HEK293T (cell line): ENCODE measurements around the gene MPPED1.

ENCODE experiments used
- CTCF ChIA-PET: fragments of 350-600 bp; formaldehyde crosslinking; extraction: SDS; loops from one replicate; lab custom pipeline; 2021; ENCODE audit warnings: antibody characterized with exemption, inconsistent platforms; lab: Yijun Ruan, JAX
- POLR2A ChIA-PET: fragments of 350-600 bp; formaldehyde crosslinking; extraction: SDS; loops from one replicate; lab custom pipeline; 2020; ENCODE audit warnings: antibody characterized with exemption, inconsistent platforms; lab: Yijun Ruan, JAX
- DNase-seq: peaks from one replicate; pipeline ENCODE4 v3.0.0; 2012; ENCODE audit warnings: mixed read lengths; ENCODE audit errors: extremely low spot score
- ARNT ChIP-seq: fragments of 450-650 bp; IDR thresholded peaks from 2 replicates; pipeline ENCODE4 v1.6.1; 2017; ENCODE audit warnings: mild to moderate bottlenecking
- BHLHE40 ChIP-seq: fragments of 450-650 bp; IDR thresholded peaks from 2 replicates; pipeline ENCODE4 v1.6.1; 2016; ENCODE audit warnings: mild to moderate bottlenecking, moderate library complexity, borderline replicate concordance
- CTBP1 ChIP-seq: fragments of 450-650 bp; IDR thresholded peaks from 2 replicates; pipeline ENCODE4 v1.6.1; 2016; ENCODE audit warnings: borderline replicate concordance
- ELF4 ChIP-seq: fragments of 450-650 bp; IDR thresholded peaks from 2 replicates; pipeline ENCODE4 v1.6.1; 2017; ENCODE audit warnings: antibody characterized with exemption
- FOXA1 ChIP-seq: fragments of 450-650 bp; IDR thresholded peaks from 2 replicates; pipeline ENCODE4 v1.6.1; 2016; ENCODE audit warnings: mild to moderate bottlenecking
- FOXK2 ChIP-seq: fragments of 450-650 bp; IDR thresholded peaks from 2 replicates; pipeline ENCODE4 v1.6.1; 2016; ENCODE audit warnings: mild to moderate bottlenecking
- FOXM1 ChIP-seq: fragments of 450-650 bp; IDR thresholded peaks from 2 replicates; pipeline ENCODE4 v1.6.1; 2017; ENCODE audit warnings: mild to moderate bottlenecking, borderline replicate concordance
- HDGF ChIP-seq: fragments of 450-650 bp; IDR thresholded peaks from 2 replicates; pipeline ENCODE4 v1.6.1; 2017; ENCODE audit warnings: antibody characterized with exemption, borderline replicate concordance
- L3MBTL2 ChIP-seq: fragments of 450-650 bp; conservative IDR thresholded peaks from 2 replicates; pipeline ENCODE4 v1.6.1; 2016; ENCODE audit warnings: mild to moderate bottlenecking
- LEF1 ChIP-seq: fragments of 450-650 bp; IDR thresholded peaks from 2 replicates; pipeline ENCODE4 v1.6.1; 2017; ENCODE audit warnings: mild to moderate bottlenecking, borderline replicate concordance
- NFRKB ChIP-seq: fragments of 450-650 bp; IDR thresholded peaks from 2 replicates; pipeline ENCODE4 v1.6.1; 2016; ENCODE audit warnings: mild to moderate bottlenecking, moderate library complexity
- PKNOX1 ChIP-seq: fragments of 450-650 bp; IDR thresholded peaks from 2 replicates; pipeline ENCODE4 v1.6.1; 2016
- SP1 ChIP-seq: fragments of 450-650 bp; IDR thresholded peaks from 2 replicates; pipeline ENCODE4 v1.6.1; 2017
- SUZ12 ChIP-seq: fragments of 450-650 bp; IDR thresholded peaks from 2 replicates; pipeline ENCODE4 v1.6.1; 2016; ENCODE audit warnings: mild to moderate bottlenecking
- TARDBP ChIP-seq: fragments of 450-650 bp; IDR thresholded peaks from 2 replicates; pipeline ENCODE4 v1.6.1; 2016
- ZNF384 ChIP-seq: fragments of 450-650 bp; IDR thresholded peaks from 2 replicates; pipeline ENCODE4 v1.6.1; 2016

Gene MPPED1

GRCh38 chr22:43526117-43526655, 114.4 kb downstream of the MPPED1 start:
- CTCF ChIA-PET, result no interaction called here
- POLR2A ChIA-PET, result no interaction called here
- TF ChIP-seq FOXA1, result no peak
- no peak for TF ChIP-seq LEF1
- no peak for TF ChIP-seq HDGF
- TF ChIP-seq FOXK2, result no peak
- no peak for TF ChIP-seq TARDBP
- TF ChIP-seq ZNF384, result no peak
- no peak for TF ChIP-seq CTBP1
- no peak for TF ChIP-seq ARNT
- TF ChIP-seq NFRKB, result no peak
- no peak for TF ChIP-seq PKNOX1
- TF ChIP-seq SUZ12, result no peak
- no peak for TF ChIP-seq FOXM1
- TF ChIP-seq BHLHE40, result no peak
- TF ChIP-seq L3MBTL2, result no peak
- no peak for DNase-seq

DNA sequence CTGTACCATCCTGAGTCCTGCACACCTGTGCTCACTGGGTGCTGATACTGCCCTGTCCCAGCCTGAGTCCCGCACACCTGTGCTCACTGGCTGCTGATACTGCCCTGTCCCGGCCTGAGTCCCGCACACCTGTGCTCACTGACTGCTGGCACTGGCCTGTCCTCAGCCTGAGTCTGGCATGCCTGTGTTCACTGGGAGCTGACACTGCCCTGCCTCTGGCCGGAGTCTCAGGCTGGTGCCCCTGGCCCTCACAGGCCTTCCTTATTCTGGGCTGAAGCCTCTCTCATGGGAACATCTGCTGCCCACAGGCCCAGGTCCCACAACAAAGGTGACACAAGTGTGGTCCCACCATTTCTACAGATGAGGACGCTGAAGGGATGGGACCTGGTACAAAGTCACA, 115.1 kb downstream of the MPPED1 start:
- ChIA-PET POLR2A (no interaction called here), CTCF (no interaction called here)
- no peak for DNase-seq
- no peak for TF ChIP-seq SP1
- no peak for TF ChIP-seq FOXK2
- TF ChIP-seq FOXM1, result no peak
- no peak for TF ChIP-seq SUZ12
- TF ChIP-seq ZNF384, result no peak
- TF ChIP-seq FOXA1, result no peak
- TF ChIP-seq L3MBTL2, result no peak
- TF ChIP-seq ARNT, result no peak
- TF ChIP-seq NFRKB, result no peak
- no peak for TF ChIP-seq BHLHE40
- no peak for TF ChIP-seq HDGF
- no peak for TF ChIP-seq LEF1
- TF ChIP-seq PKNOX1, result no peak

DNA sequence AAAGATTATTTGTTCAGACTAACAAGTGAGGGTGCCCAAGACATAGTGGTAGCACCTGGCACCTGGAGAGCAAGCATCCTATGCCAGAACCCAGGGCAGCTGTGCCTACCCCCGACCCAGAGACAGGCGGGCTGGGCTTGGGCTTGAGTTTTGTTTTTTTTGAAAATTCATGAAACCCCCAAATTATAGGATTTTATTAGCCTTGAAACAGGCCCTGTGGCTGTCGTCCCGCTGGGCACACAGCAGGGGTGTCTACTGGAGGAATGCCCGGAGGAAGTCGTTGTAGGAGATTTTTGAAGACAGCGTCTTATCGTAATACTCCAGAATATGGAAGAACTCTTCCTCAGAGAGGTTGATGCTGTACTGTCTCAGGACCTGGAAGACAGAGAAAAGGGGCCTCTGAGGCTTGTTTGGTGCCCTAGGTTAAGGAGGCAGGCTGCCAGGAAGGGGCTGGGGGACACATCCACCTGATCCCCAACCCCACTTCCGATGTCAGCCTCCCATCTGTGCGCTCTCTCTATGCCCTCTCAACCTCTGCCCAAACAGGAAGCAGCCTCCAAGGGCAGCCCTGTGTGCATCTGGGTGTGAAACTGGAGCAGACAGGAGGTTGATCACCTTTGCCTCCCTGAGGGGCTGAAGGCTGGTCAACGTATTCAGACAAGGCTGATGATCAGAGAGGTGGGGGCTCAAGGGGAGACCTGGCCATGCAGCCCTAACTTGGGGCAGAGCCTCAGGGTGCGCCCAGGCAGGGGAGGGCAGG, 117.0 kb downstream of the MPPED1 start:
- CTCF ChIA-PET, result no interaction called here
- DNase-seq, result no peak
- POLR2A ChIA-PET, result no interaction called here
- TF ChIP-seq TARDBP (no peak), BHLHE40 (no peak)

- ChIA-PET CTCF (no interaction called here), POLR2A (no interaction called here)
- no peak for DNase-seq
- TF ChIP-seq L3MBTL2, result no peak
Observed at GRCh38 chr22:43529461-43529860, 117.6 kb downstream of the MPPED1 start.

- TF ChIP-seq CTBP1 (no peak), LEF1 (no peak), ELF4 (no peak), NFRKB (no peak), SP1 (no peak), PKNOX1 (no peak), ZNF384 (no peak)
- CTCF ChIA-PET, result no interaction called here
Observed at GRCh38 chr22:43529934-43530333, 118.1 kb downstream of the MPPED1 start.

GRCh38 chr22:43530349-43531201, 118.8 kb downstream of the MPPED1 start:
- no peak for DNase-seq
- ChIA-PET POLR2A (no interaction called here), CTCF (no interaction called here)
- no peak for TF ChIP-seq FOXA1
- no peak for TF ChIP-seq ARNT
- TF ChIP-seq CTBP1, result no peak
- TF ChIP-seq ZNF384, result no peak
- TF ChIP-seq PKNOX1, result no peak
- no peak for TF ChIP-seq SUZ12
- TF ChIP-seq FOXM1, result no peak
- no peak for TF ChIP-seq FOXK2
- TF ChIP-seq HDGF, result no peak
- TF ChIP-seq L3MBTL2, result no peak
- TF ChIP-seq SP1, result no peak
- TF ChIP-seq BHLHE40, result no peak
- no peak for TF ChIP-seq TARDBP
- no peak for TF ChIP-seq LEF1
- TF ChIP-seq NFRKB, result no peak

More at GRCh38 chr22:43529934-43530333, 118.1 kb downstream of the MPPED1 start:
- DNase-seq, result no peak
- POLR2A ChIA-PET, result no interaction called here
